WERI-Rb-1 (cell line): ENCODE results near the gene YIPF5.

Experiments
- DNase-seq: peaks from one replicate; pipeline ENCODE4 v3.0.0-alpha.2; 2020
- H3K27ac ChIP-seq: fragments of 250-450 bp; sonication (Bioruptor Pico); 2 replicates; pipeline ENCODE4 v1.5.1; 2020; ENCODE audit warnings: mild to moderate bottlenecking, moderate library complexity
- H3K27me3 ChIP-seq: fragments of 250-450 bp; sonication (Bioruptor Pico); 2 replicates; pipeline ENCODE4 v1.5.1; 2021; ENCODE audit warnings: mild to moderate bottlenecking, low read depth, moderate library complexity; ENCODE audit not compliant: insufficient read depth, severe bottlenecking
- H3K36me3 ChIP-seq: fragments of 250-450 bp; sonication (Bioruptor Pico); 2 replicates; pipeline ENCODE4 v1.5.1; 2020; ENCODE audit warnings: mild to moderate bottlenecking, moderate library complexity
- H3K4me3 ChIP-seq: 2 replicates; pipeline ENCODE4 v1.5.1; 2011; ENCODE audit warnings: low read depth, mild to moderate bottlenecking, control low read depth, low read length
- H3K9me3 ChIP-seq: fragments of 250-450 bp; sonication (Bioruptor Pico); 2 replicates; pipeline ENCODE4 v1.5.1; 2021; ENCODE audit warnings: mild to moderate bottlenecking, moderate library complexity; ENCODE audit not compliant: severe bottlenecking
- CTCF ChIP-seq: IDR thresholded peaks from 2 replicates; pipeline ENCODE4 v1.5.1; 2011; ENCODE audit warnings: low read depth, mild to moderate bottlenecking, control low read depth, inconsistent platforms, low read length

Gene YIPF5

GRCh38 chr5:144189800-144190429, 19.5 kb upstream of the YIPF5 start:
- H3K9me3 ChIP-seq = no peaks in the 10 kb centered on the region

GRCh38 chr5:144187699-144188294, 17.3 kb upstream of the YIPF5 start:
- H3K9me3 ChIP-seq = no peaks in the 10 kb centered on the region
- H3K27me3 ChIP-seq = no peaks in the 10 kb centered on the region
- no peak for TF ChIP-seq CTCF
- H3K27ac ChIP-seq = no peak overlapping the region
- no peak for DNase-seq
- H3K36me3 ChIP-seq = no peaks in the 10 kb centered on the region
- no peak overlapping the region for H3K4me3 ChIP-seq

More at GRCh38 chr5:144189800-144190429, 19.5 kb upstream of the YIPF5 start:
- no peaks in the 10 kb centered on the region for H3K27me3 ChIP-seq
- no peaks in the 10 kb centered on the region for H3K36me3 ChIP-seq
- no peak for TF ChIP-seq CTCF
- no peak overlapping the region for H3K27ac ChIP-seq
- no peak overlapping the region for H3K4me3 ChIP-seq
- DNase-seq = no peak

GRCh38 chr5:144183254-144183889, 12.9 kb upstream of the YIPF5 start:
- H3K9me3 ChIP-seq = no peaks in the 10 kb centered on the region
- DNase-seq = no peak
- no peak overlapping the region for H3K27ac ChIP-seq
- no peaks in the 10 kb centered on the region for H3K36me3 ChIP-seq
- H3K4me3 ChIP-seq = no peak overlapping the region
- H3K27me3 ChIP-seq = no peaks in the 10 kb centered on the region
- TF ChIP-seq CTCF = 0 out of 2 replicates have a peak, but pooled peaks have one; percentile 33

- DNase-seq = no peak
- Histone ChIP-seq H3K36me3 (no peaks in the 10 kb centered on the region), H3K9me3 (no peaks in the 10 kb centered on the region), H3K27me3 (no peaks in the 10 kb centered on the region), H3K27ac (no peak overlapping the region), H3K4me3 (no peak overlapping the region)
- TF ChIP-seq CTCF = no peak
Measured at GRCh38 chr5:144179226-144179625, 8.8 kb upstream of the YIPF5 start.

DNA sequence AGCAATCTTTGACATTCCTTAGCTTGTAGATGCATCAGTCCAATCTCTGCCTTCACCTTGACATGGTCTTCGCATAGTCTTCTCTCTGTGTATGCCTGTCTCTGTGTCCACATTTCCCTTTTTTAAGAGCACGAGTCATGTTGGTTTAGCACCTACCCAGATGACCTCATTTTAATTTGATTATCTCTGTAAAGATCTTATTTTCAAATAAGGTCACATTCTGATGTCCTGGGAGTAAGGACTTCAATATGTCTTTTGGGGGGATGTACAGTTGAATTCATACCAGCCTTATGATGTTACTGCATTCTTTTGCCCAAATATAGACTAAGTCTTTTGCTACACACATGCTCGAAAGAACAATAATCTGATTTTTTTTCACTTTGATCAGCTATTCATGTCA, 7.1 kb upstream of the YIPF5 start:
- H3K4me3 ChIP-seq = no peak overlapping the region
- H3K9me3 ChIP-seq = no peaks in the 10 kb centered on the region
- no peak for TF ChIP-seq CTCF
- H3K36me3 ChIP-seq = no peaks in the 10 kb centered on the region
- no peaks in the 10 kb centered on the region for H3K27me3 ChIP-seq
- no peak overlapping the region for H3K27ac ChIP-seq
- no peak for DNase-seq
